WI38 (cell line): ENCODE data around the gene CCNY.
"Not testable (repeated sequence)": the region's sequence is repeated elsewhere in the genome, so short reads cannot be mapped to it uniquely, and the experiment has no call there.

Source experiments
- H3K4me3 ChIP-seq: 2 replicates; pipeline ENCODE4 v1.5.1; 2011; ENCODE audit warnings: low read depth, mild to moderate bottlenecking, control low read depth, low read length
- TF ChIP-seq, protein P1 (sequence below): IDR thresholded peaks from 2 replicates; pipeline ENCODE4 v1.5.1; 2012; ENCODE audit warnings: low read depth, mild to moderate bottlenecking, control low read depth, low read length

Gene CCNY

DNA sequence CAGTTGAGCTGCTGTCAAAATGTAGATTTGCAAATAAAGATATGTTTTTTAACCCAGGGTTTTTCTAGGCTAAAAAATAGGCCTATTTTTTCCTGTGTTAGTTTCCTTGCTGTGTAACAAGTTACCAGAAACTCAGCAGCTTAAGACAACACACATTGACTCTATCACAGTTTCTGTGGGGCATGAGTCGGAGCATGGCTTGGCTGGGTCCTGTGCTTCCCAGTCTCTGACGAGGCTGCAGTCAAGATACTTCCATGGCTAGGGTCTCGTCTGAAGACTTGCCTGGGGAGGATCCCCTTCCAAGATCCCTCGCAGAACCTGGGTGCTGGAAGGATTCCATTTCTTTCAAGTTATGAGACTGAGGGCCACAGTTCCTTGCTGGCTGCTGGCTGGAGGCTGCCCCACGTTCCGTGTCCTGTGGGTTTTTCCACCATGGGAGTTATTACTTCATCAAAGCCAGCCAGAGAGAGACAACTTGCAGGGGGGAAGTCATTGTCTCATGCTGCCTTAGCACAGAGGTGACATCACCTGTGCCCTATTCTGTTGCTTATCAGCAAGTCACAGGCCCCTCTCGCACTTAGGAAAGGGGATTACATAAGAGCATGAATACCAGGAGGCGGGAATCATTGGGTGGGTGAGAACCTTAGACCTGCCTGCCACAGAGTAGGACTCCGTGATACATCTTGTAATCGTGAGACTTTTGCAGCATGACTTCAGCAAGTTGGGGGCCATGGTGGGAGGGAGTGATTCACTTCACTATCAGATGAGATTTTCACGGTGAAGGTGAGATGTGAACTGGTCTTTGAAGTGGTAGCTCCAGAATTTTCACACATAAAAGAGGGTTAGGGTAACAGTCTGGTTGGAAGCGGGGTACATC, 77.9 kb downstream of the CCNY start:
- no peak overlapping the region for H3K4me3 ChIP-seq
- TF ChIP-seq, protein P1, sequence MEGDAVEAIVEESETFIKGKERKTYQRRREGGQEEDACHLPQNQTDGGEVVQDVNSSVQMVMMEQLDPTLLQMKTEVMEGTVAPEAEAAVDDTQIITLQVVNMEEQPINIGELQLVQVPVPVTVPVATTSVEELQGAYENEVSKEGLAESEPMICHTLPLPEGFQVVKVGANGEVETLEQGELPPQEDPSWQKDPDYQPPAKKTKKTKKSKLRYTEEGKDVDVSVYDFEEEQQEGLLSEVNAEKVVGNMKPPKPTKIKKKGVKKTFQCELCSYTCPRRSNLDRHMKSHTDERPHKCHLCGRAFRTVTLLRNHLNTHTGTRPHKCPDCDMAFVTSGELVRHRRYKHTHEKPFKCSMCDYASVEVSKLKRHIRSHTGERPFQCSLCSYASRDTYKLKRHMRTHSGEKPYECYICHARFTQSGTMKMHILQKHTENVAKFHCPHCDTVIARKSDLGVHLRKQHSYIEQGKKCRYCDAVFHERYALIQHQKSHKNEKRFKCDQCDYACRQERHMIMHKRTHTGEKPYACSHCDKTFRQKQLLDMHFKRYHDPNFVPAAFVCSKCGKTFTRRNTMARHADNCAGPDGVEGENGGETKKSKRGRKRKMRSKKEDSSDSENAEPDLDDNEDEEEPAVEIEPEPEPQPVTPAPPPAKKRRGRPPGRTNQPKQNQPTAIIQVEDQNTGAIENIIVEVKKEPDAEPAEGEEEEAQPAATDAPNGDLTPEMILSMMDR, result no peak

DNA sequence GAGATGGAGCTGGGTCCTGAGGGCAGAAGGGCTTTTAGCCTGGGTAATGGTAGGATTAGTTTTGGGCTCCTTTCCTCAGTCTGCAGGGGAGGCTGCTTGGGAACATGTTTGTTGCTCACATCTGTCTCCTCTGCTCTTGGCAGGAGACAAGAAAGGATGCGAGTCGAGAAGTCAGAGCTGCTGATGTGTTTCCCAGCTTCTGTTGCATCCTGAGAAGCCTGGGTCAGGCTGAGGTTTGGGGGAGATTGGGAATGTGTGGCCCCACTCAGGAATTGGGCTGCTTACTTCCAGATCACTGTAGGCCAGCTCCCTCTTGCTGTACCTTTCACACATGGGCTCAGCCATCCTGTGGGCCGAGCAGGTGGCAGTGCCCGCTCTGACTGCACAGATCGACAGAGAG, 79.2 kb downstream of the CCNY start:
- TF ChIP-seq, protein P1, result no peak
- no peak overlapping the region for H3K4me3 ChIP-seq

GRCh38 chr10:35416619-35417312, 80.5 kb downstream of the CCNY start:
- H3K4me3 ChIP-seq, result no peak overlapping the region
- TF ChIP-seq, protein P1, result no peak

DNA sequence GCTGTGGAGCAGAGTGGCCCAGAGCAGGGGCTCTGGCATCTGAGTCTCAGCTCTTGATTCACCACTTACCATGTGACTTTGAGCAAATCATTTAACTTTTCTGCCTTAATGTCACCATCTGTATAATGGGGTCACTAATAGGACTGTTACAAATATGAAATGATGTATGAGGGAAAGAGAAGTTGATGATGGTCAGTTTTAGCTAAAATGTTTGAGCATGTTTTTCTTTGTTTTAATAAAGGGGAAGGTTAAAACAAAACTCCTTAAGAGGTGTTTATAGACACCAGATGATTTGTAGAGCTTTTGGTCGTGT, 81.0 kb downstream of the CCNY start:
- TF ChIP-seq, protein P1, result no peak
- no peak overlapping the region for H3K4me3 ChIP-seq

- H3K4me3 ChIP-seq, result no peak overlapping the region
These were observed 81.5 kb downstream of the CCNY start for GRCh38 chr10:35417795-35418194.

DNA sequence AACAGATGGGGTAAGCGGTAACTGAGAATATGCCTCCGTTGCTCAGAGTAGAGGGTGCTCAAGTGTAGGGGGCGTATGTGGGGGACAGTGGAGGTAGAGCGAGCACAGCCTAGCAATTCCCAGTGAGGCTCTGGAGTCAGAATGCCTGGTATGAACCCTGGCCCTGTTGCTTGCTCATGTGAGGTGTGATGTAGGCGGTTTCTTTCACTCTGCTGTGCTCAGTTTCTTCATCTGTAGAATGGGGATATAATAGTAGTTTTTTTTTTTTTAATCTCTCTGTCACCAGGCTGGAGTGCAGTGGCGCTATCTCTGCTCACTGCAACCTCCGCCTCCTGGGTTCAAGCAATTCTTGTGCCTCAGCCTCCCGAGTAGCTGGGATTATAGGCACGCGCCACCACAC, 82.3 kb downstream of the CCNY start:
- not testable (repeated sequence) for H3K4me3 ChIP-seq

More at GRCh38 chr10:35417795-35418194, 81.5 kb downstream of the CCNY start:
- TF ChIP-seq, protein P1, result no peak

DNA sequence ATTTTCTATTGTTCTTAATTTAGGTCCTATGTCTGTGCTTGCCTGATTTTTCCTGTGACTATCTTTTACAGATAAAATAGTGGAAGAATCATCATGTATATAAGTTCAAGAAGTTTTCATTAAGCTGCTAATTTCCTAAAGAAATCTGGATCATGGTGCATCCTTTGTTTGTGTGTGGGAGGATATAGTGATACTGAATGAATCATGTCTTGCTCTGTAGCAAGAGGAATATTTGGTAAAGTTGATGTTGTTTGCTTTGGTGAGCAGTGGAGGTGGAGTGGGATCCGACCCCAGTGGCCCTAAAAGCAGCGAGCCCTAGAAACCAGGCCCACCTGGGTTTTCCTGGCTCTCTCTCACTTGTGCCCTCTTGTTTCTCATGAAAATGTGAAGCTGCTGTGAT, 83.7 kb downstream of the CCNY start:
- TF ChIP-seq, protein P1, result no peak
- no peak overlapping the region for H3K4me3 ChIP-seq
